B cell (primary cell): ENCODE results near the gene REEP5. TPM values are rescaled to one million over a fixed set of nuclear protein-coding genes. Genes with fewer than 3 reads are reported as not detected.

ENCODE experiments used
- ATAC-seq: fragments of 200-7000 bp; cut with Tn5 transposase; one replicate; pipeline ENCODE4 v1.10.0; 2021; ENCODE audit warnings: low read depth, mild to moderate bottlenecking, moderate number of reproducible peaks, moderate library complexity
- CTCF ChIA-PET: fragments of 350-600 bp; sonication (Branson Sonifier 250); formaldehyde crosslinking; loops from one replicate; lab custom pipeline; 2021; ENCODE audit warnings: antibody characterized with exemption, inconsistent platforms; lab: Charles Lee
- POLR2A ChIA-PET: fragments of 350-600 bp; sonication (Branson Sonifier 250); formaldehyde crosslinking; loops from one replicate; lab custom pipeline; 2021; ENCODE audit warnings: antibody characterized with exemption; lab: Charles Lee
- DNase-seq: peaks from one replicate; pipeline ENCODE4 v3.0.0; 2013
- H2AFZ ChIP-seq: 2 replicates; pipeline ENCODE4 v1.6.1; 2012; ENCODE audit warnings: mild to moderate bottlenecking, low read depth, low read length; ENCODE audit not compliant: insufficient read depth, poor library complexity, severe bottlenecking
- H3K27ac ChIP-seq, 2 donors: 1 replicate in 1 of 2; 2 replicates in 1 of 2; pipeline ENCODE4 v1.5.1; 2012 to 2013; ENCODE audit warnings: low read length in 2 of 2, mild to moderate bottlenecking in 2 of 2, moderate library complexity in 1 of 2
- H3K27me3 ChIP-seq, 4 experiments: fragments of 200-600 bp in 1 of 4; sonication (generic) in 1 of 4; replicated peaks in 1 of 4; 1 replicate in 2 of 4; 2 replicates in 2 of 4; pipeline versions ENCODE4 v1.6.1 to v1.7.0; 2013 to 2016; ENCODE audit warnings: low read length in 3 of 4, mild to moderate bottlenecking in 2 of 4, mixed read lengths in 1 of 4, moderate library complexity in 1 of 4; ENCODE audit not compliant: insufficient read depth in 4 of 4, control insufficient read depth in 3 of 4; ENCODE audit errors: control extremely low read depth in 1 of 4
- H3K36me3 ChIP-seq, 2 experiments: replicated peaks in 1 of 2; 1 replicate in 1 of 2; 2 replicates in 1 of 2; pipeline versions ENCODE4 v1.6.1 to v1.7.1; 2013; ENCODE audit warnings: low read length in 1 of 2; ENCODE audit not compliant: insufficient read depth in 2 of 2, control insufficient read depth in 1 of 2; ENCODE audit errors: control extremely low read depth in 1 of 2, extremely low read depth in 1 of 2
- H3K4me1 ChIP-seq, 2 donors: fragments of 200-600 bp in 1 of 2; sonication (generic) in 1 of 2; 1 replicate in 1 of 2; 2 replicates in 1 of 2; pipeline versions ENCODE4 v1.5.1 to v1.6.1; 2013 to 2017; ENCODE audit warnings: low read length in 2 of 2; ENCODE audit not compliant: control insufficient read depth in 2 of 2, insufficient read depth in 2 of 2
- H3K4me2 ChIP-seq: replicated peaks from 2 replicates; pipeline ENCODE3; 2012; ENCODE audit warnings: mild to moderate bottlenecking, low read depth, low read length; ENCODE audit not compliant: poor library complexity, severe bottlenecking
- H3K4me3 ChIP-seq, 5 experiments: fragments of 200-600 bp in 1 of 5; sonication (generic) in 1 of 5; 1 replicate in 3 of 5; 2 replicates in 2 of 5; pipeline versions ENCODE4 v1.5.1 to v1.7.0; 2011 to 2016; ENCODE audit warnings: low read length in 4 of 5, mild to moderate bottlenecking in 4 of 5, low read depth in 2 of 5, control low read depth in 1 of 5, moderate library complexity in 1 of 5; ENCODE audit not compliant: insufficient read depth in 1 of 5; ENCODE audit errors: control extremely low read depth in 1 of 5, extremely low read depth in 1 of 5
- H3K79me2 ChIP-seq: fragments of 200-600 bp; sonication (generic); one replicate; pipeline ENCODE4 v1.6.0; 2016; ENCODE audit warnings: low read length; ENCODE audit not compliant: control insufficient read depth, insufficient read depth
- H3K9ac ChIP-seq: fragments of 200-600 bp; sonication (generic); 2 replicates; pipeline ENCODE4 v1.6.1; 2017; ENCODE audit warnings: mild to moderate bottlenecking, low read length, moderate library complexity
- H3K9me3 ChIP-seq, 3 donors: one replicate each; pipeline versions ENCODE4 v1.6.1 to v1.7.1; 2013; ENCODE audit warnings: low read length in 2 of 3; ENCODE audit not compliant: control insufficient read depth in 2 of 3, insufficient read depth in 1 of 3; ENCODE audit errors: control extremely low read depth in 1 of 3
- H4K20me1 ChIP-seq: 2 replicates; pipeline ENCODE4 v1.6.0; 2012; ENCODE audit warnings: mild to moderate bottlenecking, low read length; ENCODE audit not compliant: insufficient read depth, control insufficient read depth, poor library complexity, severe bottlenecking
- H3K27ac Mint-ChIP-seq: one replicate; pipeline ENCODE4 v1.8.0; 2021; ENCODE audit warnings: mixed read lengths
- H3K27me3 Mint-ChIP-seq: one replicate; pipeline ENCODE4 v1.8.0; 2021; ENCODE audit warnings: mixed read lengths
- H3K4me1 Mint-ChIP-seq: one replicate; pipeline ENCODE4 v1.8.0; 2021; ENCODE audit warnings: mixed read lengths
- H3K4me3 Mint-ChIP-seq: one replicate; pipeline ENCODE4 v1.8.0; 2021; ENCODE audit warnings: mixed read lengths
- H3K9me3 Mint-ChIP-seq: one replicate; pipeline ENCODE4 v1.8.0; 2022; ENCODE audit warnings: mixed read lengths; ENCODE audit not compliant: insufficient read depth
- EZH2 ChIP-seq: IDR thresholded peaks from 2 replicates; pipeline ENCODE4 v1.6.1; 2012; ENCODE audit warnings: borderline replicate concordance, low read depth, mild to moderate bottlenecking, moderate library complexity, low read length; ENCODE audit not compliant: insufficient read depth, poor library complexity, severe bottlenecking
- whole genome bisulfite sequencing: methylation state at CpG from one replicate; pipeline ENCODE4 v1.1.5; 2013; ENCODE audit warnings: missing lambda C conversion rate; ENCODE audit not compliant: insufficient coverage; 5-methylcytosine and 5-hydroxymethylcytosine counted together
- intact Hi-C: fragments of 100-400 bp; cut with micrococcal nuclease; formaldehyde crosslinking; loops from one replicate; pipeline ENCODE4 v1.10.0; 2022
- polyA plus RNA-seq: library from polyadenylated mRNA; depleted of rRNA; stranded (reverse); fragments of >200 nt; gene quantifications from 2 replicates; pipeline ENCODE4 v1.2.3, GENCODE V29; 2012
- total RNA-seq, 2 donors: library from RNA; stranded (reverse); fragments of 120-200 nt in 1 of 2; gene quantifications; 1 replicate in 1 of 2; 2 replicates in 1 of 2; pipeline versions ENCODE4 v1.2.3 to v1.2.4, GENCODE V29; 2013 to 2022
- TF ChIP-seq, protein P1 (sequence below): fragments of 200-600 bp; IDR thresholded peaks from one replicate; pipeline ENCODE4 v1.8.0; 2022; ENCODE audit warnings: antibody characterized with exemption, mild to moderate bottlenecking

Gene REEP5
- total and polyA plus RNA-seq, 2 donors (not counting 1 experiment from before 2014, with no cell fraction given): 39.2 to 55.9 TPM

DNA sequence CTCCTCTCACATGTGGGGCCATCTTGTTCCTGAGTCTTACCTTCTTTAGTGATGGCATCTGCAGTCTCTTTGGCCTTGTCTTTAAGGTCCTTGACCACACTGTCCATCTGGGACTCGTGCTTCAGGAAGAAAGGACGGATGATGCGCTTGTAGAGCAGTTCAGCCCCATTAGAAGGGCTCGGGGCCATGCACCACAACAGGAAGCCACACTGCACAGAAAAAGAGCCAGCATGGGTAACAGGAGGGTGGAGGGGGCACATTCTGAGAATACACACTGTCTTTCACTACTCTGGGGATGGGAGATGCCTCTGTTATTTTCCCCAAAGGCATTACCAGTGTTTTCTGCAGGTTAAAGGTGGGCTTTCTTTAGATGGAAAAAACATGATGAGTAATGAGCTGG lies 35.1 kb downstream of the REEP5 start:
- peaks cover 0 to 70% of the 10 kb centered on the region in 2 experiments for H3K36me3 ChIP-seq
- no peak overlapping the region for H2AFZ ChIP-seq
- no peak overlapping the region for H3K4me3 ChIP-seq
- Mint-ChIP-seq H3K9me3 (no peaks in the 10 kb centered on the region), H3K27me3 (no peaks in the 10 kb centered on the region), H3K4me1 (no peaks in the 10 kb centered on the region), H3K4me3 (no peak overlapping the region), H3K27ac (peak overlapping the region; percentile 18)
- WGBS: 81% methylated on average over 4 of the region's 4 CpGs
- H3K4me2 ChIP-seq: no peak overlapping the region
- H3K79me2 ChIP-seq: peaks cover 37% of the 10 kb centered on the region
- no peak overlapping the region for H3K27ac ChIP-seq
- no peak for DNase-seq
- no peak for TF ChIP-seq EZH2
- TF ChIP-seq, protein P1, sequence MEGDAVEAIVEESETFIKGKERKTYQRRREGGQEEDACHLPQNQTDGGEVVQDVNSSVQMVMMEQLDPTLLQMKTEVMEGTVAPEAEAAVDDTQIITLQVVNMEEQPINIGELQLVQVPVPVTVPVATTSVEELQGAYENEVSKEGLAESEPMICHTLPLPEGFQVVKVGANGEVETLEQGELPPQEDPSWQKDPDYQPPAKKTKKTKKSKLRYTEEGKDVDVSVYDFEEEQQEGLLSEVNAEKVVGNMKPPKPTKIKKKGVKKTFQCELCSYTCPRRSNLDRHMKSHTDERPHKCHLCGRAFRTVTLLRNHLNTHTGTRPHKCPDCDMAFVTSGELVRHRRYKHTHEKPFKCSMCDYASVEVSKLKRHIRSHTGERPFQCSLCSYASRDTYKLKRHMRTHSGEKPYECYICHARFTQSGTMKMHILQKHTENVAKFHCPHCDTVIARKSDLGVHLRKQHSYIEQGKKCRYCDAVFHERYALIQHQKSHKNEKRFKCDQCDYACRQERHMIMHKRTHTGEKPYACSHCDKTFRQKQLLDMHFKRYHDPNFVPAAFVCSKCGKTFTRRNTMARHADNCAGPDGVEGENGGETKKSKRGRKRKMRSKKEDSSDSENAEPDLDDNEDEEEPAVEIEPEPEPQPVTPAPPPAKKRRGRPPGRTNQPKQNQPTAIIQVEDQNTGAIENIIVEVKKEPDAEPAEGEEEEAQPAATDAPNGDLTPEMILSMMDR: no peak
- POLR2A ChIA-PET: no interaction called here
- no peaks in the 10 kb centered on the region for H3K4me1 ChIP-seq
- no peak for ATAC-seq
- H3K27me3 ChIP-seq: no peaks in the 10 kb centered on the region
- intact Hi-C loops: no loop called here
- no peaks in the 10 kb centered on the region for H3K9me3 ChIP-seq
- H4K20me1 ChIP-seq: peaks cover 33% of the 10 kb centered on the region
- H3K9ac ChIP-seq: no peak overlapping the region
- CTCF ChIA-PET: interaction anchor here (0.9 to 1.5 kb wide), 3 partner anchors 36 to 77 kb away, joined by 3 to 5 read pairs (median 4); no protein-coding TSS in a partner anchor

DNA sequence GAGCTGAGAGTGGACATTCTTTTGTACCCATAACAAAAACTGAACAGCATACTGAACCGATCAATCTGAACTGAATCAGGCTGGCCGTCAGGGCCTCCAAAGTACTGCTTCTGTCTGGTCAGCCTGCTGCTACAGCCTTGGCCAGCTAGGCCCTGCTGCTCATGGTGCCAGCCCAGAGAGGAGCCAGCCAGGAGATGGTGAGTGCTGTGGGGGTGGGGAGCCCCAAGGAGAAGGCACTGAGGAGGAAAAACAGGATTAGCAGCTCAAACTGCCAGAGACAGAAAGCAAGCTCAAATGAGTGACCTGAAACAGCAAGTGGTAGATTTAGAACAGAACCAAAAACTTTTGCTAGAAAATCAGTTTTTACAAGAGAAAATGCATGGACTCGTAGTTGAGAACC lies 37.0 kb downstream of the REEP5 start:
- H3K4me3 Mint-ChIP-seq: no peak overlapping the region
- no peak overlapping the region for H3K4me2 ChIP-seq
- no peak overlapping the region for H3K4me3 ChIP-seq
- intact Hi-C loops: no loop called here
- ATAC-seq (no peak), DNase-seq (no peak)
- TF ChIP-seq, protein P1: no peak
- ChIA-PET POLR2A (no interaction called here), CTCF (interaction anchor here (0.7 to 1.1 kb wide), 2 partner anchors 21 to 37 kb away, joined by 3 read pairs; no protein-coding TSS in a partner anchor)
- no peaks in the 10 kb centered on the region for H3K27me3 Mint-ChIP-seq
- no peaks in the 10 kb centered on the region for H3K4me1 ChIP-seq
- H3K79me2 ChIP-seq: peaks cover 35% of the 10 kb centered on the region
- H3K36me3 ChIP-seq: peaks cover 0 to 81% of the 10 kb centered on the region in 2 experiments
- peaks cover 4% of the 10 kb centered on the region for H3K4me1 Mint-ChIP-seq
- H3K9me3 Mint-ChIP-seq: no peaks in the 10 kb centered on the region
- no peak overlapping the region for H2AFZ ChIP-seq
- H3K27me3 ChIP-seq: no peaks in the 10 kb centered on the region
- no peak overlapping the region for H3K9ac ChIP-seq
- no peaks in the 10 kb centered on the region for H3K9me3 ChIP-seq
- 100% methylated on average over 3 of the region's 3 CpGs for WGBS
- H4K20me1 ChIP-seq: peaks cover 33% of the 10 kb centered on the region
- peak overlapping the region; percentile 60 for H3K27ac Mint-ChIP-seq
- peak overlapping the region in 1 of 2 donors; percentile 31 for H3K27ac ChIP-seq
